ENCODE results near the gene ANKRD35.
"Not testable (repeated sequence)": the region's sequence is repeated elsewhere in the genome, so short reads cannot be mapped to it uniquely, and the experiment has no call there.

ANKRD35 gene

GRCh38 chr1:145849356-145850160 lies 36.1 kb downstream of the ANKRD35 start:
- no peak overlapping the region for H3K4me3 Mint-ChIP-seq
- H3K9me3 Mint-ChIP-seq (ENCODE audit: low read depth), result no peaks in the 10 kb centered on the region
- H3K36me3 Mint-ChIP-seq, result peaks cover 7% of the 10 kb centered on the region
- H3K27me3 Mint-ChIP-seq, result no peaks in the 10 kb centered on the region
- peak overlapping the region; percentile 30 for H3K27ac Mint-ChIP-seq
- H3K4me1 Mint-ChIP-seq (ENCODE audit: low read depth), result peaks cover 10% of the 10 kb centered on the region

- Mint-ChIP-seq H3K27ac (no peak overlapping the region), H3K4me3 (no peak overlapping the region), H3K4me1 (ENCODE audit: low read depth) (peaks cover 10% of the 10 kb centered on the region), H3K9me3 (ENCODE audit: low read depth) (no peaks in the 10 kb centered on the region), H3K36me3 (peaks cover 3% of the 10 kb centered on the region), H3K27me3 (no peaks in the 10 kb centered on the region)
These were observed 37.8 kb downstream of the ANKRD35 start for GRCh38 chr1:145847827-145848226.

GRCh38 chr1:145846201-145846612 lies 39.5 kb downstream of the ANKRD35 start:
- no peak overlapping the region for H3K4me3 Mint-ChIP-seq
- H3K36me3 Mint-ChIP-seq, result peaks cover 3% of the 10 kb centered on the region
- H3K4me1 Mint-ChIP-seq (ENCODE audit: low read depth), result peaks cover 10% of the 10 kb centered on the region
- H3K27me3 Mint-ChIP-seq, result no peaks in the 10 kb centered on the region
- H3K9me3 Mint-ChIP-seq (ENCODE audit: low read depth), result no peaks in the 10 kb centered on the region
- H3K27ac Mint-ChIP-seq, result peak overlapping the region; percentile 18

GRCh38 chr1:145845514-145846161 lies 40.0 kb downstream of the ANKRD35 start, which contains the start of gene NUDT17:
Gene NUDT17 (plus strand): TSS chr1:145845630. CDS start chr1:145845641, 11 bp downstream.
- Mint-ChIP-seq H3K27me3 (no peaks in the 10 kb centered on the region), H3K4me1 (ENCODE audit: low read depth) (peaks cover 10% of the 10 kb centered on the region), H3K36me3 (no peaks in the 10 kb centered on the region), H3K27ac (peak within 1 kb of the TSS; percentile 18), H3K9me3 (ENCODE audit: low read depth) (no peaks in the 10 kb centered on the region), H3K4me3 (no peak within 1 kb of the TSS)

- Mint-ChIP-seq H3K27me3 (no peaks in the 10 kb centered on the region), H3K4me1 (ENCODE audit: low read depth) (peaks cover 9% of the 10 kb centered on the region), H3K9me3 (ENCODE audit: low read depth) (no peaks in the 10 kb centered on the region), H3K27ac (no peak overlapping the region), H3K4me3 (no peak overlapping the region), H3K36me3 (no peaks in the 10 kb centered on the region)
These were observed 40.5 kb downstream of the ANKRD35 start for GRCh38 chr1:145845144-145845513.

- Mint-ChIP-seq H3K27me3 (no peaks in the 10 kb centered on the region), H3K36me3 (no peaks in the 10 kb centered on the region), H3K4me3 (no peak overlapping the region), H3K9me3 (ENCODE audit: low read depth) (no peaks in the 10 kb centered on the region), H3K27ac (no peak overlapping the region), H3K4me1 (ENCODE audit: low read depth) (peaks cover 5% of the 10 kb centered on the region)
These were observed 42.6 kb downstream of the ANKRD35 start for GRCh38 chr1:145843031-145843430.

GRCh38 chr1:145837656-145838055 lies 48.0 kb downstream of the ANKRD35 start:
- H3K4me3 Mint-ChIP-seq, result no peak overlapping the region
- no peaks in the 10 kb centered on the region for H3K9me3 Mint-ChIP-seq (ENCODE audit: low read depth)
- H3K27me3 Mint-ChIP-seq, result no peaks in the 10 kb centered on the region
- H3K4me1 Mint-ChIP-seq (ENCODE audit: low read depth), result no peaks in the 10 kb centered on the region
- peaks cover 6% of the 10 kb centered on the region for H3K36me3 Mint-ChIP-seq
- H3K27ac Mint-ChIP-seq, result no peak overlapping the region

GRCh38 chr1:145830810-145831209 lies 54.9 kb downstream of the ANKRD35 start:
- not testable (repeated sequence) for H3K27me3 Mint-ChIP-seq; H3K4me3 Mint-ChIP-seq; H3K9me3 Mint-ChIP-seq (ENCODE audit: low read depth); H3K27ac Mint-ChIP-seq
- Mint-ChIP-seq H3K36me3 (peaks cover 30% of the 10 kb centered on the region), H3K4me1 (ENCODE audit: low read depth) (peaks cover 35% of the 10 kb centered on the region)

- H3K4me3 Mint-ChIP-seq, result peak overlapping the region; percentile 73
- no peaks in the 10 kb centered on the region for H3K9me3 Mint-ChIP-seq (ENCODE audit: low read depth)
- peak overlapping the region; percentile 96 for H3K27ac Mint-ChIP-seq
- no peaks in the 10 kb centered on the region for H3K27me3 Mint-ChIP-seq
- H3K4me1 Mint-ChIP-seq (ENCODE audit: low read depth), result peaks cover 45% of the 10 kb centered on the region
- H3K36me3 Mint-ChIP-seq, result peaks cover 33% of the 10 kb centered on the region
These were observed 57.2 kb downstream of the ANKRD35 start for GRCh38 chr1:145828367-145829026.

GRCh38 chr1:145827966-145828365 lies 57.7 kb downstream of the ANKRD35 start:
- H3K4me3 Mint-ChIP-seq, result peak overlapping the region; percentile 73
- peaks cover 29% of the 10 kb centered on the region for H3K36me3 Mint-ChIP-seq
- H3K4me1 Mint-ChIP-seq (ENCODE audit: low read depth), result peaks cover 45% of the 10 kb centered on the region

GRCh38 chr1:145826030-145826429 lies 59.6 kb downstream of the ANKRD35 start:
- Mint-ChIP-seq H3K9me3 (ENCODE audit: low read depth) (no peaks in the 10 kb centered on the region), H3K27ac (peak overlapping the region; percentile 68), H3K36me3 (peaks cover 24% of the 10 kb centered on the region)

More at GRCh38 chr1:145827966-145828365, 57.7 kb downstream of the ANKRD35 start:
- Mint-ChIP-seq H3K9me3 (ENCODE audit: low read depth) (no peaks in the 10 kb centered on the region), H3K27me3 (no peaks in the 10 kb centered on the region), H3K27ac (peak overlapping the region; percentile 96)

GRCh38 chr1:145824499-145824842 lies 61.2 kb downstream of the ANKRD35 start:
- Mint-ChIP-seq H3K9me3 (ENCODE audit: low read depth) (no peaks in the 10 kb centered on the region), H3K4me3 (peak overlapping the region; percentile 98), H3K27me3 (no peaks in the 10 kb centered on the region), H3K27ac (peak overlapping the region; percentile 98), H3K36me3 (peaks cover 19% of the 10 kb centered on the region), H3K4me1 (ENCODE audit: low read depth) (peaks cover 46% of the 10 kb centered on the region)

More at GRCh38 chr1:145826030-145826429, 59.6 kb downstream of the ANKRD35 start:
- H3K4me3 Mint-ChIP-seq, result peak overlapping the region; percentile 98
- H3K27me3 Mint-ChIP-seq, result no peaks in the 10 kb centered on the region
- H3K4me1 Mint-ChIP-seq (ENCODE audit: low read depth), result peaks cover 46% of the 10 kb centered on the region

- Mint-ChIP-seq H3K36me3 (peaks cover 16% of the 10 kb centered on the region), H3K9me3 (ENCODE audit: low read depth) (no peaks in the 10 kb centered on the region), H3K4me1 (ENCODE audit: low read depth) (peaks cover 39% of the 10 kb centered on the region), H3K27ac (peak within 1 kb of the TSS; percentile 98), H3K4me3 (peak within 1 kb of the TSS; percentile 98), H3K27me3 (no peaks in the 10 kb centered on the region)
These were observed 61.8 kb downstream of the ANKRD35 start, which contains the start of the genes POLR3C and RNF115 for GRCh38 chr1:145823565-145824498. Gene POLR3C (plus strand): TSS chr1:145824200. CDS start chr1:145825777, 1,577 bp downstream. Gene RNF115 (minus strand): TSS chr1:145824095. CDS start chr1:145823873, 222 bp downstream.

- H3K36me3 Mint-ChIP-seq, result peaks cover 13% of the 10 kb centered on the region
- H3K9me3 Mint-ChIP-seq (ENCODE audit: low read depth); H3K27me3 Mint-ChIP-seq: not testable (repeated sequence)
- H3K4me3 Mint-ChIP-seq, result peak overlapping the region; percentile 71
- H3K4me1 Mint-ChIP-seq (ENCODE audit: low read depth), result peaks cover 31% of the 10 kb centered on the region
- peak overlapping the region; percentile 64 for H3K27ac Mint-ChIP-seq
These were observed 62.8 kb downstream of the ANKRD35 start for GRCh38 chr1:145822779-145823331.

Measured in activated naive CD8-positive, alpha-beta T cell (primary cell).